Aorta (tissue), 5 donors: Measurements from ENCODE around the gene BAZ1B. TPM values are rescaled to one million over a fixed set of nuclear protein-coding genes. Genes with fewer than 3 reads are reported as not detected.
"Not testable (repeated sequence)": the region's sequence is repeated elsewhere in the genome, so short reads cannot be mapped to it uniquely, and the experiment has no call there.

Experiments
- ATAC-seq: fragments of 200-7000 bp; cut with Tn5 transposase; one replicate; pipeline ENCODE4 v1.9.1; 2022; ENCODE audit warnings: moderate library complexity; ENCODE audit not compliant: low FRiP score
- DNase-seq, 2 donors: peaks; one replicate each; pipeline ENCODE4 v3.0.0-alpha.2; 2020
- H3K27ac ChIP-seq, 2 donors: one replicate each; pipeline ENCODE4 v1.5.1; 2013; ENCODE audit warnings: low read length in 2 of 2, mild to moderate bottlenecking in 2 of 2, moderate library complexity in 2 of 2, control low read depth in 1 of 2, inconsistent platforms in 1 of 2, low read depth in 1 of 2
- H3K27me3 ChIP-seq, 2 donors: one replicate each; pipeline ENCODE4 v1.6.1; 2013; ENCODE audit warnings: control low read depth in 1 of 2, low read length in 1 of 2, mild to moderate bottlenecking in 1 of 2, moderate library complexity in 1 of 2; ENCODE audit not compliant: insufficient read depth in 2 of 2, control insufficient read depth in 1 of 2
- H3K36me3 ChIP-seq, 2 donors: one replicate each; pipeline ENCODE4 v1.6.1; 2013; ENCODE audit warnings: control low read depth in 1 of 2, low read length in 1 of 2, mild to moderate bottlenecking in 1 of 2; ENCODE audit not compliant: insufficient read depth in 2 of 2, control insufficient read depth in 1 of 2
- H3K4me1 ChIP-seq, 2 donors: one replicate each; pipeline ENCODE4 v1.6.1; 2013; ENCODE audit warnings: low read length in 2 of 2, control low read depth in 1 of 2, mild to moderate bottlenecking in 1 of 2, moderate library complexity in 1 of 2; ENCODE audit not compliant: insufficient read depth in 2 of 2, control insufficient read depth in 1 of 2
- H3K4me3 ChIP-seq, 2 donors: one replicate each; pipeline ENCODE4 v1.5.1; 2013; ENCODE audit warnings: low read length in 2 of 2, control low read depth in 1 of 2, mild to moderate bottlenecking in 1 of 2
- H3K9me3 ChIP-seq: one replicate; pipeline ENCODE4 v1.6.1; 2013; ENCODE audit warnings: mild to moderate bottlenecking, low read length; ENCODE audit not compliant: control insufficient read depth
- WGBS, 2 donors: extraction: QIAGEN DNeasy Blood & Tissue Kit; methylation state at CpG; one replicate each; pipeline ENCODE4 v1.1.7; 2013; 5-methylcytosine and 5-hydroxymethylcytosine counted together
- intact Hi-C, 2 donors: fragments of 100-400 bp; cut with DNase I; formaldehyde crosslinking; loops; one replicate each; pipeline versions ENCODE4 v1.14.2 to v1.15.0; 2022
- polyA plus RNA-seq, 2 donors: library from polyadenylated mRNA; stranded (reverse); fragments of 200-250 nt; gene quantifications; one replicate each; pipeline ENCODE4 v1.2.3, GENCODE V29; 2013
- total RNA-seq, 2 donors: library from RNA; stranded (reverse); fragmentation: NEBNext Ultra II Directional; extraction: Animal tissue kit (Norgen Biotek cat#: 25700); gene quantifications; one replicate each; pipeline ENCODE4 v1.2.1, GENCODE V29; 2021
- donor health status: healthy with polysubstance abuse.
- donor health status: Bipolar disorder and iron deficiency.
- donor health status: DM: no; HTN: no; CAD: no.
- donor health status: DM: no; HTN: no; CAD: no.
- donor health status: DM: yes; HTN: yes; CAD: no.

The BAZ1B gene
- total and polyA plus RNA-seq, 4 donors, result 19.1 to 60.0 (median 36.6) TPM

DNA sequence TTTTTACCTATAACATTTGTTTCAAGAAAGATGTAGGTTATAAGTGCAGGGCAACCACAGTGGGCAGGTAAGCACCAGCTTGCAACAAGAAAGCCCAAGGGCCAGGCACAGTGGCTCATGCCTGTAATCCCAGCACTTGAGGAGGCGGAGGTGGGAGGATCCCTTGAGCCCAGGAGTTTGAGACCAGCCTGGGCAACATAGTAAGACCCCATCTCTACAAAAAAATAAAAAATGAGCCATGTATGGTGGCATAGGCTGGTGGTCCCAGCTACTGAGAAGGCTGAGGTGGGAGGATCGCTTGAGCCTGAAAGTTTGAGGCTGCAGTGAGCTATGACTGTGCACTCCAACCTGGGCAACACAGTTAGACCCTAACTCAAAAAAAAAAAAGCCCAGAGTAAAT, 22.6 kb upstream of the BAZ1B start:
- peaks cover 0 to 10% of the 10 kb centered on the region in 2 donors for H3K36me3 ChIP-seq

GRCh38 chr7:73541722-73542121, 19.6 kb upstream of the BAZ1B start:
- ATAC-seq, result no peak

More for the DNA sequence above, 22.6 kb upstream of the BAZ1B start:
- H3K9me3 ChIP-seq, result no peaks in the 10 kb centered on the region
- no peak overlapping the region for H3K4me3 ChIP-seq
- DNase-seq (no peak), ATAC-seq (no peak)
- intact Hi-C loops, result no loop called here
- 100% methylated on average over 2 of the region's 2 CpGs for WGBS, 2 donors
- no peak overlapping the region for H3K27ac ChIP-seq
- no peaks in the 10 kb centered on the region for H3K27me3 ChIP-seq
- no peaks in the 10 kb centered on the region for H3K4me1 ChIP-seq

DNA sequence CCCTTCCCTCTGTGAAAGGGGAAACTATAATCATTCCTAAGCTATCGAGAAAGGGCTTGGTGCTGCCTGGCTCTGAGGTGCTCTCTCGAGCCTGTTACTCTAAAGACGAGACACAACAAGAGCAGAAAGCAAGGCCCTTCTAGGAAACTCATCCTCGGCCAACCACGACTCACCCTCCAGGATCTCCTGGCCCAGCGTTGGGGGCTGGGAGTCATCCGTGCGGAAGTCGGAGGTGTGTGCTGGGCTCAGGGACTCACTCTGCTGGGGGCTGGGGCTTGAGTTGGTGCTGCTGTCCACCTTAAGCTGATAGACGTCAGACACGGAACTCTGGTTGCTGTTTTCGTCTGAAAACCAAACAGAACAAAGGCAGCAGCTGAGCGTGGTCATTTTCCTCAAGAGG, 17.6 kb upstream of the BAZ1B start:
- Histone ChIP-seq H3K4me3 (no peak overlapping the region), H3K27ac (no peak overlapping the region), H3K9me3 (no peaks in the 10 kb centered on the region), H3K27me3 (no peaks in the 10 kb centered on the region), H3K4me1 (no peaks in the 10 kb centered on the region), H3K36me3 (peaks cover 0 to 17% of the 10 kb centered on the region in 2 donors)
- no peak for ATAC-seq
- intact Hi-C loops, result no loop called here
- 89 to 90% methylated on average over 13 of the region's 13 CpGs for WGBS, 2 donors
- DNase-seq, result no peak

More at GRCh38 chr7:73541722-73542121, 19.6 kb upstream of the BAZ1B start:
- H3K4me1 ChIP-seq, result no peaks in the 10 kb centered on the region
- H3K9me3 ChIP-seq, result no peaks in the 10 kb centered on the region
- H3K27ac ChIP-seq, result no peak overlapping the region
- 92 to 95% methylated on average over 10 of the region's 10 CpGs for WGBS, 2 donors
- DNase-seq, result no peak
- peaks cover 0 to 14% of the 10 kb centered on the region in 2 donors for H3K36me3 ChIP-seq
- no peak overlapping the region for H3K4me3 ChIP-seq
- H3K27me3 ChIP-seq, result no peaks in the 10 kb centered on the region
- intact Hi-C loops, result no loop called here

- not testable (repeated sequence) for ATAC-seq
Observed at GRCh38 chr7:73538510-73538909, 16.4 kb upstream of the BAZ1B start.

DNA sequence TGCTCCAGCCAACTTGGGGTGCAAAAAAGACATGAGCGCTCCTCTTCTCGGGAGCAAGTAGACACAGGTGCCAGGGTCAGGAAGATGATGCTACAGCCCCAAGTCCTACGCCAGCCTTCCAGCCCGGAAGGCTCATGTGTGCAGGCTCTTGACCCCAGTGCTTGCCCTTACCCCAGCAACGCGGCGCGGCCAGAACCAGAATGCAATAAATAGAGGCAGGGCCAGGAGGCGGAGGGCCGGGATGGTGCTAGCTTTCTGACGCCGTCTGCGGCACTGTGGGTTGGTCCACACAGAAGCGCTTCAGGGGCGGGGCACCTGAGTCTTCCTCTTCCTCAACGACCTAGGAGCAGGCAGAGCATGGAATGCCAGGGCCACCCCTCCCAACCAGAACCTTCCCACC, 15.0 kb upstream of the BAZ1B start:
- DNase-seq (peak in 1 of 2 donors; percentile 71), ATAC-seq (no peak)
- H3K4me1 ChIP-seq, result no peaks in the 10 kb centered on the region
- H3K9me3 ChIP-seq, result no peaks in the 10 kb centered on the region
- H3K4me3 ChIP-seq, result no peak overlapping the region
- 90 to 91% methylated on average over 16 of the region's 16 CpGs for WGBS, 2 donors
- no peak overlapping the region for H3K27ac ChIP-seq
- peaks cover 0 to 14% of the 10 kb centered on the region in 2 donors for H3K36me3 ChIP-seq
- intact Hi-C loops, result no loop called here
- H3K27me3 ChIP-seq, result no peaks in the 10 kb centered on the region

More at GRCh38 chr7:73538510-73538909, 16.4 kb upstream of the BAZ1B start:
- H3K9me3 ChIP-seq, H3K27me3 ChIP-seq, intact Hi-C loops, H3K27ac ChIP-seq, H3K4me3 ChIP-seq, DNase-seq, H3K4me1 ChIP-seq: not testable (repeated sequence)
- 94 to 100% methylated on average over 2 of the region's 2 CpGs for WGBS, 2 donors
- H3K36me3 ChIP-seq, result peaks cover 0 to 17% of the 10 kb centered on the region in 2 donors

DNA sequence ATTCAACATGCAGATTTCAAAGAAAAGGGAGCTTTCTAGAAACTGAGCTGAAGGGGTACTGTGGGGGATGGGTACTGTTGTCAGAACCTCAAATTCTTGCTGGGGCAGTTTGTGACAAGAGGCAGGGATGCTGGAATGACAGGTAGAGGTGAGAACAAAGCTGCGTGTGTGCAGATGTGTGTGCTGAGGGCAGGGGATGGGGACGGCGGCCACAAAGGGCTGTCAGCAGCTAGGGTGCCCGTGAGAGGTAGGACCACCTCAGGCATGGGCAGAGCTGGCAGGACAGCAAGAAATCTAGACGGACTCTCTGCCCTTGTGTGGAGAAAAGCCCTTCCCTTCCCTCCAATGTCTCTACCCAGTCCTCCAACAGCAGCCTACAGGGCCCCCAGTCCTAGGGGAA, 14.4 kb upstream of the BAZ1B start:
- WGBS, 2 donors, result 84 to 87% methylated on average over 5 of the region's 5 CpGs
- Histone ChIP-seq H3K9me3 (no peaks in the 10 kb centered on the region), H3K4me1 (no peaks in the 10 kb centered on the region), H3K27ac (no peak overlapping the region), H3K27me3 (no peaks in the 10 kb centered on the region), H3K36me3 (peaks cover 0 to 11% of the 10 kb centered on the region in 2 donors), H3K4me3 (no peak overlapping the region)
- intact Hi-C loops, result no loop called here
- peak in 1 of 2 donors; percentile 51 for DNase-seq
- no peak for ATAC-seq

DNA sequence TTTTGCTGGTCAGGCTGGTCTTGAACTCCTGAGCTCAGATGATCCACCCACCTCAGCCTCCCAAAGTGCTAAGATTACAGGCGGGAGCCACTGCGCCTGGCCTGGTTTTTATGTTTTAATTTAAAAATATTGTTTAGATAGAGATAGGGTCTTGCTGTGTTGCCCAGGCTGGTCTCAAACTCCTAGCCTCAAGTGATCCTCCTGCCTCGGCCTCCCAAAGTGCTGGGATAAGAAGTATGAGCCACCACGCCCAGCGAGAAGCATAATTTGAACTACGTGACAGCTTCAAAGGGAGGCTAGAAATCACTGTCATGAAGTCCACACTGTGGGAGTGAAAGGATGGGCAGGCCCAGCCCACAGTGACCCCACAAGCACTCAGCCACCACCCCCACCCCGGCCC, 13.8 kb upstream of the BAZ1B start:
- H3K36me3 ChIP-seq, result peaks cover 0 to 11% of the 10 kb centered on the region in 2 donors

DNA sequence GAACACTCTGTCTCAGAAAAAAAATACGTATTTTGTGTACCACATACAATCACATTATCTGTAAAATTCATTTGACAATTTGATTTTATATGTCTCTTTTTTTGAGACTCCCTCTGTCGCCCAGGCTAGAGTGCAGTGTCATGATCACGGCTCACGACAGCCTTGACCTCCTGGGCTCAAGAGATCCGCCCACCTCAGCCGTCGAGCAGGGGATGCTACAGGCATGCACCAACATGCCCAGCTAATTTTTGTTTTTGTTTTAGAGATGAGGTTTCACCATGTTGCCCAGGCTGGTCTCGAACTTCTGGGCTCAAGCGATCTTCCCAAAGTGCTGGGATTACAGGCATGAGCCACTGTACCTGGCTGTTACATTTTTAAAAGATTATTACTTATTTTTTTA, 11.6 kb upstream of the BAZ1B start:
- no peaks in the 10 kb centered on the region for H3K4me1 ChIP-seq
- no peak overlapping the region for H3K27ac ChIP-seq
- peaks cover 0 to 7% of the 10 kb centered on the region in 2 donors for H3K36me3 ChIP-seq
- 84 to 88% methylated on average over 9 of the region's 9 CpGs for WGBS, 2 donors
- peak in 1 of 2 donors; percentile 39 for DNase-seq
- ATAC-seq, result no peak
- intact Hi-C loops, result no loop called here
- no peaks in the 10 kb centered on the region for H3K27me3 ChIP-seq
- no peak overlapping the region for H3K4me3 ChIP-seq
- H3K9me3 ChIP-seq, result no peaks in the 10 kb centered on the region

More for the DNA sequence above, 13.8 kb upstream of the BAZ1B start:
- DNase-seq, result peak in 1 of 2 donors; percentile 10
- ATAC-seq, H3K27ac ChIP-seq, H3K4me1 ChIP-seq, intact Hi-C loops, H3K9me3 ChIP-seq, H3K27me3 ChIP-seq, H3K4me3 ChIP-seq: not testable (repeated sequence)
- 85 to 88% methylated on average over 7 of the region's 7 CpGs for WGBS, 2 donors

GRCh38 chr7:73532224-73532623, 10.1 kb upstream of the BAZ1B start:
- 97% methylated on average over 6 of the region's 6 CpGs for WGBS, 2 donors
- H3K4me1 ChIP-seq, result no peaks in the 10 kb centered on the region
- peak in 1 of 2 donors; percentile 11 for DNase-seq
- intact Hi-C loops, result no loop called here
- peaks cover 0 to 4% of the 10 kb centered on the region in 2 donors for H3K36me3 ChIP-seq
- H3K9me3 ChIP-seq, result no peaks in the 10 kb centered on the region
- no peaks in the 10 kb centered on the region for H3K27me3 ChIP-seq
- H3K4me3 ChIP-seq, result no peak overlapping the region
- H3K27ac ChIP-seq, result no peak overlapping the region
- no peak for ATAC-seq
